K562 (cell line): Measurements from ENCODE around the gene PACS2. TPM values are rescaled to one million over a fixed set of nuclear protein-coding genes. Genes with fewer than 3 reads are reported as not detected.
A peak's percentile ranks its signal among the peaks of the same experiment; 100 is the strongest.

Experiments
- CREM ChIP-seq: IDR thresholded peaks from 2 replicates; pipeline ENCODE4 v1.6.1; 2014; ENCODE audit warnings: antibody characterized with exemption, low read depth
- MECOM ChIP-seq: fragments of 250-450 bp; sonication (Bioruptor Pico); IDR thresholded peaks from 2 replicates; pipeline ENCODE4 v1.8.0; 2022; ENCODE audit warnings: inconsistent platforms
- NR0B1 ChIP-seq: fragments of 450-650 bp; IDR thresholded peaks from one replicate; pipeline ENCODE4 v1.6.1; 2018; ENCODE audit warnings: mild to moderate bottlenecking, moderate library complexity; ENCODE audit not compliant: partially characterized antibody
- POLR2AphosphoS2 ChIP-seq: IDR thresholded peaks from 2 replicates; pipeline ENCODE4 v1.6.1; 2012; ENCODE audit warnings: low read length, improper control_type of control experiment
- RBFOX2 ChIP-seq: fragments of 200-400 bp; formaldehyde crosslinking; IDR thresholded peaks from 2 replicates; pipeline ENCODE4 v1.6.1; 2017; ENCODE audit warnings: low read depth, mild to moderate bottlenecking, low read length, moderate library complexity
- RUNX1 ChIP-seq: sonication (generic); IDR thresholded peaks from 2 replicates; pipeline ENCODE4 v1.6.1; 2016; ENCODE audit warnings: antibody characterized with exemption, low read depth
- SMAD3 ChIP-seq: fragments of 450-650 bp; formaldehyde crosslinking; conservative IDR thresholded peaks from 2 replicates; pipeline ENCODE4 v1.4.0; 2020; ENCODE audit warnings: mild to moderate bottlenecking
- TAF1 ChIP-seq: IDR thresholded peaks from 2 replicates; pipeline ENCODE4 v1.6.1; 2011; ENCODE audit warnings: mild to moderate bottlenecking, low read length, moderate library complexity; ENCODE audit not compliant: insufficient read depth, control insufficient read depth, severe bottlenecking; ENCODE audit errors: extremely low read depth
- USF1 ChIP-seq: sonication (generic); formaldehyde crosslinking; IDR thresholded peaks from 2 replicates; pipeline ENCODE4 v1.9.0; 2022; ENCODE audit warnings: mild to moderate bottlenecking, missing genetic modification reagents
- ZNF561 ChIP-seq: fragments of 450-650 bp; formaldehyde crosslinking; conservative IDR thresholded peaks from 2 replicates; pipeline ENCODE4 v1.4.0; 2020; ENCODE audit warnings: mild to moderate bottlenecking, moderate library complexity
- polyA plus RNA-seq, 8 experiments: library from polyadenylated mRNA; depleted of rRNA in 4 of 8; stranded (reverse) in 5 of 8; unstranded in 3 of 8; fragments of >200 nt; fragmentation: Nextera tagmentation in 2 of 8; fragmentation: Illumina TruSeq in 1 of 8; extraction: Ambion mirVana in 2 of 8; extraction: Trizol in 1 of 8; gene quantifications; 2 replicates each; pipeline versions ENCODE4 v1.2.1 to v1.2.3, GENCODE V29; 2011 to 2014; ENCODE audit warnings: inconsistent platforms in 1 of 8, missing spikeins in 1 of 8
- total RNA-seq, 7 experiments: library from RNA; depleted of rRNA in 6 of 7; stranded (reverse); fragments of >200 nt in 6 of 7; fragmentation: Illumina TruSeq in 2 of 7; extraction: Trizol in 2 of 7; gene quantifications; 2 replicates each; pipeline versions ENCODE4 v1.2.1 to v1.2.3, GENCODE V29; 2011 to 2021; ENCODE audit warnings: low replicate concordance in 1 of 7
- TF ChIP-seq, protein P1 (sequence below): fragments of 250-450 bp; sonication (Bioruptor Pico); IDR thresholded peaks from 2 replicates; pipeline ENCODE4 v1.8.0; 2021; ENCODE audit warnings: mild to moderate bottlenecking, moderate library complexity
- TF ChIP-seq, protein P2 (sequence below): IDR thresholded peaks from 3 replicates; pipeline ENCODE4 v1.6.1; 2011; ENCODE audit warnings: borderline replicate concordance, mild to moderate bottlenecking, moderate library complexity; ENCODE audit not compliant: insufficient read length; ENCODE audit errors: extremely low read depth
- TF ChIP-seq, protein P3 (sequence below): sonication (generic); formaldehyde crosslinking; IDR thresholded peaks from 2 replicates; pipeline ENCODE4 v1.8.0; 2022; ENCODE audit warnings: mild to moderate bottlenecking, missing genetic modification reagents
- TF ChIP-seq, protein P4 (sequence below): fragments of 450-650 bp; formaldehyde crosslinking; IDR thresholded peaks from 2 replicates; pipeline ENCODE4 v1.4.0; 2022; ENCODE audit warnings: missing genetic modification characterization
- TF ChIP-seq, protein P5 (sequence below): fragments of 250-450 bp; sonication (Bioruptor Pico); IDR thresholded peaks from 2 replicates; pipeline ENCODE4 v1.8.0; 2021; ENCODE audit warnings: moderate library complexity, mild to moderate bottlenecking, inconsistent platforms

The PACS2 gene
- total and polyA plus RNA-seq, 9 of the 15 experiments (the other 6 are each of a cell fraction or from before 2014, with no cell fraction given), result 0.11 to 20.8 (median 9.9) TPM

GRCh38 chr14:105414456-105415371, 100.2 kb downstream of the PACS2 start (continued):
- TF ChIP-seq, protein P1, sequence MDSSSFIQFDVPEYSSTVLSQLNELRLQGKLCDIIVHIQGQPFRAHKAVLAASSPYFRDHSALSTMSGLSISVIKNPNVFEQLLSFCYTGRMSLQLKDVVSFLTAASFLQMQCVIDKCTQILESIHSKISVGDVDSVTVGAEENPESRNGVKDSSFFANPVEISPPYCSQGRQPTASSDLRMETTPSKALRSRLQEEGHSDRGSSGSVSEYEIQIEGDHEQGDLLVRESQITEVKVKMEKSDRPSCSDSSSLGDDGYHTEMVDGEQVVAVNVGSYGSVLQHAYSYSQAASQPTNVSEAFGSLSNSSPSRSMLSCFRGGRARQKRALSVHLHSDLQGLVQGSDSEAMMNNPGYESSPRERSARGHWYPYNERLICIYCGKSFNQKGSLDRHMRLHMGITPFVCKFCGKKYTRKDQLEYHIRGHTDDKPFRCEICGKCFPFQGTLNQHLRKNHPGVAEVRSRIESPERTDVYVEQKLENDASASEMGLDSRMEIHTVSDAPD (CRISPR knock-in tag), result no peak
- TF ChIP-seq RBFOX2 (peak; percentile 67), NR0B1 (no peak), SMAD3 (CRISPR knock-in tag) (no peak), USF1 (CRISPR knock-in tag) (no peak), CREM (peak; percentile 38; the same call in 1 of the 2 replicates), RUNX1 (no peak), ZNF561 (CRISPR knock-in tag) (no peak), MECOM (CRISPR knock-in tag) (no peak), TAF1 (peak; percentile 56), POLR2AphosphoS2 (no peak)
- TF ChIP-seq, protein P2, sequence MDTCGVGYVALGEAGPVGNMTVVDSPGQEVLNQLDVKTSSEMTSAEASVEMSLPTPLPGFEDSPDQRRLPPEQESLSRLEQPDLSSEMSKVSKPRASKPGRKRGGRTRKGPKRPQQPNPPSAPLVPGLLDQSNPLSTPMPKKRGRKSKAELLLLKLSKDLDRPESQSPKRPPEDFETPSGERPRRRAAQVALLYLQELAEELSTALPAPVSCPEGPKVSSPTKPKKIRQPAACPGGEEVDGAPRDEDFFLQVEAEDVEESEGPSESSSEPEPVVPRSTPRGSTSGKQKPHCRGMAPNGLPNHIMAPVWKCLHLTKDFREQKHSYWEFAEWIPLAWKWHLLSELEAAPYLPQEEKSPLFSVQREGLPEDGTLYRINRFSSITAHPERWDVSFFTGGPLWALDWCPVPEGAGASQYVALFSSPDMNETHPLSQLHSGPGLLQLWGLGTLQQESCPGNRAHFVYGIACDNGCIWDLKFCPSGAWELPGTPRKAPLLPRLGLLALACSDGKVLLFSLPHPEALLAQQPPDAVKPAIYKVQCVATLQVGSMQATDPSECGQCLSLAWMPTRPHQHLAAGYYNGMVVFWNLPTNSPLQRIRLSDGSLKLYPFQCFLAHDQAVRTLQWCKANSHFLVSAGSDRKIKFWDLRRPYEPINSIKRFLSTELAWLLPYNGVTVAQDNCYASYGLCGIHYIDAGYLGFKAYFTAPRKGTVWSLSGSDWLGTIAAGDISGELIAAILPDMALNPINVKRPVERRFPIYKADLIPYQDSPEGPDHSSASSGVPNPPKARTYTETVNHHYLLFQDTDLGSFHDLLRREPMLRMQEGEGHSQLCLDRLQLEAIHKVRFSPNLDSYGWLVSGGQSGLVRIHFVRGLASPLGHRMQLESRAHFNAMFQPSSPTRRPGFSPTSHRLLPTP, result no peak
- TF ChIP-seq, protein P3, sequence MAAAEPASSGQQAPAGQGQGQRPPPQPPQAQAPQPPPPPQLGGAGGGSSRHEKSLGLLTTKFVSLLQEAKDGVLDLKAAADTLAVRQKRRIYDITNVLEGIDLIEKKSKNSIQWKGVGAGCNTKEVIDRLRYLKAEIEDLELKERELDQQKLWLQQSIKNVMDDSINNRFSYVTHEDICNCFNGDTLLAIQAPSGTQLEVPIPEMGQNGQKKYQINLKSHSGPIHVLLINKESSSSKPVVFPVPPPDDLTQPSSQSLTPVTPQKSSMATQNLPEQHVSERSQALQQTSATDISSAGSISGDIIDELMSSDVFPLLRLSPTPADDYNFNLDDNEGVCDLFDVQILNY, result no peak
- TF ChIP-seq, protein P4, sequence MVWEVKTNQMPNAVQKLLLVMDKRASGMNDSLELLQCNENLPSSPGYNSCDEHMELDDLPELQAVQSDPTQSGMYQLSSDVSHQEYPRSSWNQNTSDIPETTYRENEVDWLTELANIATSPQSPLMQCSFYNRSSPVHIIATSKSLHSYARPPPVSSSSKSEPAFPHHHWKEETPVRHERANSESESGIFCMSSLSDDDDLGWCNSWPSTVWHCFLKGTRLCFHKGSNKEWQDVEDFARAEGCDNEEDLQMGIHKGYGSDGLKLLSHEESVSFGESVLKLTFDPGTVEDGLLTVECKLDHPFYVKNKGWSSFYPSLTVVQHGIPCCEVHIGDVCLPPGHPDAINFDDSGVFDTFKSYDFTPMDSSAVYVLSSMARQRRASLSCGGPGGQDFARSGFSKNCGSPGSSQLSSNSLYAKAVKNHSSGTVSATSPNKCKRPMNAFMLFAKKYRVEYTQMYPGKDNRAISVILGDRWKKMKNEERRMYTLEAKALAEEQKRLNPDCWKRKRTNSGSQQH, result no peak
- TF ChIP-seq, protein P5, sequence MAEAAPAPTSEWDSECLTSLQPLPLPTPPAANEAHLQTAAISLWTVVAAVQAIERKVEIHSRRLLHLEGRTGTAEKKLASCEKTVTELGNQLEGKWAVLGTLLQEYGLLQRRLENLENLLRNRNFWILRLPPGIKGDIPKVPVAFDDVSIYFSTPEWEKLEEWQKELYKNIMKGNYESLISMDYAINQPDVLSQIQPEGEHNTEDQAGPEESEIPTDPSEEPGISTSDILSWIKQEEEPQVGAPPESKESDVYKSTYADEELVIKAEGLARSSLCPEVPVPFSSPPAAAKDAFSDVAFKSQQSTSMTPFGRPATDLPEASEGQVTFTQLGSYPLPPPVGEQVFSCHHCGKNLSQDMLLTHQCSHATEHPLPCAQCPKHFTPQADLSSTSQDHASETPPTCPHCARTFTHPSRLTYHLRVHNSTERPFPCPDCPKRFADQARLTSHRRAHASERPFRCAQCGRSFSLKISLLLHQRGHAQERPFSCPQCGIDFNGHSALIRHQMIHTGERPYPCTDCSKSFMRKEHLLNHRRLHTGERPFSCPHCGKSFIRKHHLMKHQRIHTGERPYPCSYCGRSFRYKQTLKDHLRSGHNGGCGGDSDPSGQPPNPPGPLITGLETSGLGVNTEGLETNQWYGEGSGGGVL (CRISPR knock-in tag), result no peak
